NCI-H748 treated with DMSO at 0.1 percent for 48 hours (cell line): ENCODE results near the gene BMPR1B.

ENCODE experiments used
- DNase-seq: peaks from one replicate; lab custom pipeline; 2025; lab: John Stamatoyannopoulos, UW

The BMPR1B gene

GRCh38 chr4:94960708-94961107, 203.0 kb downstream of the BMPR1B start:
- no peak for DNase-seq

DNA sequence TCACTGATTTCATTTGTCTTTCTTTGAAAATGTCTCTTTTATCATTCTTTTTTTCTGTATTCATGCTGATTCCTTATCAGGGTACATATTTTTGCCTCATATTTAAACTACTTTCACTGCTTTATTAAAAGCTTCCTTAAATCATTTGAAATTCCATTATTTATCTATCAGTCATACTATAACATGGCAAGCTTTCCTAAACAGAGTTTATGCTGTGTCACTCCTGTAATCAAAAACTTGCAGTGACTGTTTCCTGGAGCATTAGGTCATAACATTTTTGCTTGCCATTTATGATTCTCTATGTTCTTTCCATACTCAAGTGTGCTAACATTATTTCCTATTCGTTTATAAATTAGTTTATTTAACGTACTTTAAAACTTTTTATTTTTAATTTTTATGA, 203.7 kb downstream of the BMPR1B start:
- no peak for DNase-seq

GRCh38 chr4:94962484-94962883, 204.7 kb downstream of the BMPR1B start:
- no peak for DNase-seq

- no peak for DNase-seq
Observed at GRCh38 chr4:94965852-94966251, 208.1 kb downstream of the BMPR1B start.

DNA sequence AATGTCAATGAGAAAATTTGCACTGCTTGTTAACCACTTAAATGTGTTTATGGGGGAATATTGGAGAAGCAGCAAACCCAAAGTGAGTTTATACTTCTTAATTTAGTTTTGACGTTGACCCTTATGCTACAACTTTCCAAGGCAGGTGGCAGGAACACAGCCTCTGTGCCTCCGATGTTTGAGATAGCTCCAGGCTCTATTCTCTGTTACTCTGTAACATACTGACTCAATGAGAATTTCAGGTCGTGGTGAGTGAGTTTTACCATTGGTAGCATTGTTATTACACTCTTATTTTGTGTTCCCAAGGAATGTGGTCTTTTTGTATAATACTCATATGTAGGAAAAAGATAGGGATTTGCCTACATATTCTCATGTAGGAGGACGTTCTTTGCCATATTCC, 210.7 kb downstream of the BMPR1B start:
- DNase-seq: no peak

DNA sequence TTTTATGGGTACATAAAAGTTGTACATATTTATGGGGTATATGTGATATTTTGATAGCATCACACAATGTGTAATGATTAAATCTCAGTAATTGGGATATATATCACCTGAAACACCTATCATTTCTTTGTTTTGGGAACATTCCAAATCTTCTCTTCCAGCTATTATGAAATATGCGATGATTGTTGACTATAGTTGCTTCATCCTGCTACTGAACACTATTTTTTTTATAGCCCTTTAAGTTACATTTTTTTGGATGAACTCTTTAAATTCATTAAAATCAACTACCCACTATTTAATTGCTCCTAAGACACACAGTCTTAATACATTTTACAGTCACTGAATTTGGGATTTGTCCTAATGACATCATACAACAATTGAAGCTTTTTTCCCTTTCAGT, 212.9 kb downstream of the BMPR1B start:
- DNase-seq: no peak

- DNase-seq: peak; percentile 8
Observed at GRCh38 chr4:94974773-94975172, 217.0 kb downstream of the BMPR1B start.

DNA sequence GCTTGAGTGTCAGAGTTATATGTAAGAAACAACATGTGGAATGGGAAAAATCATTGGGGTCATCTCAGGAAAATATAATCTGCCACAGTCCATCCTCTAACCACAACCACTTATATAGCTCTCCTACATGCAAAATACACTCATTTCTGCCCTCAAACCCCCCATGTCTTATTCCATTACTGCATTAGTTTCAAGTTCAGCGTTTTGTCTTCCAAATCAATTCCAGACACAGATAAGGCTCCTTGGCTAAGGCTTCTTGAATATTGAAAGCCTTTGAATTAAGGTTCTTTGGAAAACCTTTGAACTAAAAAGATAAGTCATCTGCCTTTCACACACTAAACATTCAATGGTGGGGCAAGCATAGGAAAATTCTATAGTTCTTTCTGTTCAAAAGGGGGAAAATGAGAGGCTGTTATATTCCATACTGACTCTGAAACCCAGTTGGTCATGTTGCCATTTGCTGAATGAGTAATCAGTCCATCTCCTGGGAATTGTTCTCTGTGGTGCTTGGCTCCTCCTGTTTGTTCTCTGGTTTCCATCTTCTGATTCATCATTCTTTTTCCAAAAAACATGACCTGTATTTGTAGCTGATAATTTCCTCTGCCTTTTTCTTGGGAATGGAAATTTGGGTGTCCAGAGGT, 218.7 kb downstream of the BMPR1B start:
- DNase-seq: no peak

DNA sequence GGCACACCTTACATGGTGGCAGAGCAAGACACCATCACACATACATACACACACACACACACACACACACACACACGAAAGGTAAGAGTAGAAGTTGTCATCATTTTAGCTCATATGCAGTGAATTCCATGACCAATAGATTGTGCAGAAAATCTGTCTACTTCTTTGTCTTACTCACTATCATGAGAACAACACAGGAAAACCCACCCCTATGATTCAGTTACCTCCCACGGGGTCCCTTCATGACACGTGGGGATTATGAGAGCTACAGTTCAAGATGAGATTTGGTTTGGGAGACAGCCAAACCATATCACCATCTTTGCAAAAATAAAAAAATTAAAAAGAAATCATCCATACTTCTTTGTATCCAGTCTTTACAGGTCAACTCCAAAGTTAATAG, 221.1 kb downstream of the BMPR1B start:
- DNase-seq: no peak

GRCh38 chr4:94979621-94980020, 221.9 kb downstream of the BMPR1B start:
- no peak for DNase-seq

GRCh38 chr4:94995684-94996394, 238.1 kb downstream of the BMPR1B start:
- DNase-seq: no peak

GRCh38 chr4:95000076-95000648, 242.4 kb downstream of the BMPR1B start:
- no peak for DNase-seq

DNA sequence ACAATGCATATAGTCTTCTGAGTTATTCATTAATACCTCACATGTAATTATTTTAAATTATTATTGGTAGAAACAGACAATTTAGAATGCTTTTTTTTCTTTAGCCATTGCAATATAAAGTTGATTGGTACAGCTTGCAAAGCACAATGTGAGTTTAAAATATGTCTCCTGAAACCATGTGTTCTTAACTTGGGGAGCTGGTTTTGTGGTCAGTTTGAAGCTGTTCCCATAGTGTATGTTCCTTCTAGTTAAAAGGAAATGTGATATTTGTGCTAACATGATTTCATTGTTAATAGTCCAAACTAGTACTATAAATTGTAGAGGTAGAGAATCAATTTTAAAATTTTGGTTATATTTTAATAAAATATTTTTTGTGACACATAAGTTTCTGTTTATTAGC, 247.2 kb downstream of the BMPR1B start:
- no peak for DNase-seq

DNA sequence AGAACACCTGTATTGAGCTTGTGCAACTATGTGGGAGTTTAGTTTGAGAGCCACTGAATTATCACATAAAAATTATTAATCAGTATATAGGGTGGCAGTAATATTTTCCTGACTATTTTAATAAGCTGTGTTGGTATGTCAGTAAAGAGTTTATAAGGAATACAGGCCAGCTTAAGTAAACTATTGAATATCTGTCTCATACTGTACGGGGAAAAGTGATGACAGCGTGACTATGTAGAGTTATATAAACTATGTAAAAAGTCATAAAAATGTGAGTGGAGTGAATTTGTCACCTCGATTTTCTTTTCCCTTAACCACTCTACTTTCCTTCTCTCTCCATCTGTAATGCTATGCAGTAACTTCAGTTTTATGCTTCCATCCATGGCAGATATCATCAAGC, 250.2 kb downstream of the BMPR1B start:
- DNase-seq: no peak

DNA sequence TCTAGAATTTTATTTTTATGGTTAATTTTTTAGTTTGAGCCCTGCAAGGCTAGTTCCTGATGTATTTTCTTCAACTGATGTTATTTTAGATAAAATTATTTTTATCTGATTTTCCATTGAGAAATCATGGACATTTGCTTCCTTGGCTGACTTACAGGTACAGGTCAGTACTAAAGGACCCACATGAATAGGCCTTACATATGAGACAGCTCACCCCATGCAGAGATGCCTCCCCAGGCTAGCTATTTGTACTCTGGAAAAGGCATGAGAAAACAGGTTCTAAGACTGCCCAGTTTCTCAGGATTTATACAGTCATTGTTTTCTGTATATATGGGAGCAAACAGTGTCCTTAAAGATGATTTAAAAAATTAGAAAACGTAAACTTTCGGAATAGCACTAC, 255.5 kb downstream of the BMPR1B start:
- DNase-seq: no peak

DNA sequence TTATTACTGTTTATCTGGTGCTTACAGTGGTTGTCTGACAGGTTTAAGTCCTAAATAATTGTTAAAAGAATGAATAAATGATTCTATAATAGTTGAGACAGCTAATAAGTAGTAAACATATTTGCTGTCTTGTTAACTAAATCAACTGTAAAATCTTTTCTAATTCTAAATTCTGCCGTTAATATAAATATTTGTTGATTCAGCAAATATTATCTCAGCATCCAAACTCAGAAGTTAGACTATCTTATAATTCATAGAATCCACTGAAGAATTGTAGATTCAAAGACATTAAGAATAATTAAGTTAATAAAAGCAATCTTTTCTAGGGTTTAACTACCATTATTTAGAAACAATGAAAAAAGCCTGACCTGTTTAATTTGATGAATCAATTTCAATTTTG, 256.3 kb downstream of the BMPR1B start:
- no peak for DNase-seq

GRCh38 chr4:95017305-95018064, 259.7 kb downstream of the BMPR1B start:
- no peak for DNase-seq

DNA sequence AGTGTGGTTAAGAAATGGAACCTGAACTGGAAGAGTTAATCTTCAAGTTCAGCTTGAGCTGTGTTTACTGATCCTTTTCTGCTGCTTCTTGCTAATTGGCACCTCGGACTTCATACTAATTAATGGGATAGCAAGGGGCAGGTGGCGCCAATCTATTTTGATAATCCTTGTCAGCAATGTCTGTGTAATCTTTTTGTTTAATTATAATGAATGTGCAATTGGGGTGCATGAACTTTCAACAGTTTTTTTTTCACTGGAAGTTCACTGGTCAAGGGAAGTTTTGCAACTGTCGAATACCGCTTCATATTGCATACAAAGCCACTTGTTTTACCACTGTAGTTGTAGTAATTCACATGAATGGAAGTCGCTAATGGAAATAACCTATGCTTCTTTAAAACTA, 261.0 kb downstream of the BMPR1B start:
- no peak for DNase-seq

DNA sequence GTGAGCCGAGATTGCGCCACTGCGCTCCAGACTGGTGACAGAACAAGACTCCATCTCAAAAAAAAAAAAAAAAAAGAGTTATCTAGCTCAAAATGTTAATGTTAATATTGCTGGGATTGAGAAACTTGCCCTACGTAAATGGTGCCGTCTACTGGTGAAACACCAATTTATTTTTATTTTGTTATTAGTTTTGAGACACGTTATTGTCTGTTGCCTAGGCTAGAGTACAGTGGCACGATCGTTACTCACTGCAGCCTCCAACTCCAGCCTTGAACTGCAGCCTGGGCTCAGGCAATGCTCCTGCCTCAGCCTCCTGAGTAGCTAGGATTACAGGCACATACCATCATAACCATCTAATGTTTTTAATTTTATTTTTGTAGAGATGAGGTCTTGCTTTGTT, 262.8 kb downstream of the BMPR1B start:
- DNase-seq: no peak

GRCh38 chr4:95021099-95021498, 263.3 kb downstream of the BMPR1B start:
- no peak for DNase-seq

GRCh38 chr4:95023110-95023509, 265.4 kb downstream of the BMPR1B start:
- DNase-seq: no peak

DNA sequence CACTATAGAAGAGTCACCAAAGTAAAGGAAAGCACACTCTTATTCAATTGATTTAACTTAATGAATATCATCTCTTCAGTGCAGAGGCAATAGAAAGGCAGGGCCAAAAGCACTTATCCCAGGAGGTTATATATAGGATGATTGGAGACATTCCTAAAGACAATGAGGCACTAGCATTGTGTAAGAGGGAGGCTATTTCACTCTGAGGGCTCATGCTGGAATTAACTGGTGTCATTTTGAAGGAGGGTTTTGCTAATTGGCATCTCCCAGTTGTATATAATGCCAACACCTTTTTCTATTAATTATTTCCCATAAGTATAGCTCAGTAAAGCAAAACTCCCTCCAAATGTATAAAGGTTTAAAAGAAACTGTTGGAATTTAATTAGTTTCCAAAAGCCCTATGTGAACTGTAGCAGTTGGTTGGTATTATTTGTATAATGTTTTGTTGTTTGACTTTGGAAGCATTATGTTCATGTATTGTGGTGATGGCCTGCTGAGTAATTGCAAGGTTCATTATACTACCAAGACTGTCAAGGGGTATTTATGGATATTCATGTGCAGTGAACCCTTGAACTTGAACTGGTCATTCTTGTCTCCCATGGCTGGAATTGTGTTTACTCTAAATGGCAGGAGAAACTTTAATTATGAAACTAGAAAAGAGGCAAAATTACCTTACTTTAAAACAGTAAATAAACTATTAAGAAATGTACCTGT, 270.3 kb downstream of the BMPR1B start:
- DNase-seq: peak; percentile 74
